ENCODE measurements around the gene INTS3.

INTS3 gene

DNA sequence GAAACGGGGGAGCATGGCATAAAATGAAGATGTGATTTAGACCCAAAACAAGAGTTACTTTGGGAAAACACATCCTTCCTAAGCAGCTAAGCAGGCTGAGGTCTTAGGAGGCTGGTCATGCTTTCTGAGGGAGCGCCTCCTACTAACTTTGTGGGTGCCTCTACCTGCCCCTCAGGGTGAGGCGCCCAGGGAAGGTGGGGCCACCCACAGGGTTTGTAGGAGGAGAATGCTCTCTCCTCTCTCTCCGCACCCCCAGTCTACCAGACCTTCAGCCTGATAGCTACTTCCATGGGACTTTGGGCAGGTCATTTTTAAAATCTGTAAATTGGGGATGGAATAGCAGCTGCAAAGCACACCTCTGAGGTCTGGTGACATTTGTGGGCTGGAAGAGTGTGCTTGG lies 71.2 kb downstream of the INTS3 start:
- H3K27ac ChIP-seq: no peak overlapping the region
- TF ChIP-seq, protein P1, sequence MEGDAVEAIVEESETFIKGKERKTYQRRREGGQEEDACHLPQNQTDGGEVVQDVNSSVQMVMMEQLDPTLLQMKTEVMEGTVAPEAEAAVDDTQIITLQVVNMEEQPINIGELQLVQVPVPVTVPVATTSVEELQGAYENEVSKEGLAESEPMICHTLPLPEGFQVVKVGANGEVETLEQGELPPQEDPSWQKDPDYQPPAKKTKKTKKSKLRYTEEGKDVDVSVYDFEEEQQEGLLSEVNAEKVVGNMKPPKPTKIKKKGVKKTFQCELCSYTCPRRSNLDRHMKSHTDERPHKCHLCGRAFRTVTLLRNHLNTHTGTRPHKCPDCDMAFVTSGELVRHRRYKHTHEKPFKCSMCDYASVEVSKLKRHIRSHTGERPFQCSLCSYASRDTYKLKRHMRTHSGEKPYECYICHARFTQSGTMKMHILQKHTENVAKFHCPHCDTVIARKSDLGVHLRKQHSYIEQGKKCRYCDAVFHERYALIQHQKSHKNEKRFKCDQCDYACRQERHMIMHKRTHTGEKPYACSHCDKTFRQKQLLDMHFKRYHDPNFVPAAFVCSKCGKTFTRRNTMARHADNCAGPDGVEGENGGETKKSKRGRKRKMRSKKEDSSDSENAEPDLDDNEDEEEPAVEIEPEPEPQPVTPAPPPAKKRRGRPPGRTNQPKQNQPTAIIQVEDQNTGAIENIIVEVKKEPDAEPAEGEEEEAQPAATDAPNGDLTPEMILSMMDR (conservative IDR thresholded peaks at IDR 0.05): no peak

DNA sequence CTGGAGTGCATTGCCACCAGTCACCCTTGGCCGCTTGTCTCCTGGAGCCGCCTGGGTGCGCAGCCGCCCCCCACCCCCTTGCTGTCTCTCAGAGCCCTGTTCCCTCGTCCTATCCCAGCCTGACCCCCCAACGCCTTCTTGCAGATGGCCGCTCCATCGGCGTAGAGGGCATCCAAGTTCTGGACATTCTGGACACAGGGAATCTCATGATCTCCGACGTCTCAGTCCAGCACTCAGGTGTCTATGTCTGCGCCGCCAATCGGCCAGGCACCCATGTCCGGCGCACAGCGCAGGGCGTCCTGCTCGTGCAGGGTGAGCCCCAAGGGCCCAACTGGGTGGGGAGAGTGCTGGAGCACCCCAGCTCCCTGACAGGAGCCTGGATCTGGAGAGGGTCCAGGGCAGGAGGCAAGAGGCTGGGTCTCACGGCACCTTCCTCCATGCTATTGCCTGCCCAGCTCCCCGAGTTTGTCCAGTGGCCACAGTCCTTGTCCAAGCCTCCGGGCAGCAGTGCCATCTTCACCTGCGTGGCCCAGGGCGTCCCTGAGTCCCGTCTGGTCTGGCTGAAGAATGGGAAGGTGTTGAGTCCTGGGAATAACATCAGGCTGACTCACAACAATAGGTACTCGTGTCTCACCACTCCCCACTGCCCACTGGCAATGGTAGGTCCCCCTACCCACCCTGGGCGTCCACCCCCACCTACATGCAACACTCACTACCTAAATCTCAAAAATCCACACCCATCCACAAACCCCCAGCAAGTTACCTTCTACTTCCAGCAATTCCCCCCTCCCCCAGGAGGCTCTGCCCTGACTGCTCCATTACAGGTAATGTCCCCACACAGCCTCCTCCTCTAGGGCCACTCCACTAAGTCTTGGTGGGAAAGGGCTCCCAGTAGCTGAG lies 72.0 kb downstream of the INTS3 start:
- no peak overlapping the region for H3K27ac ChIP-seq
- TF ChIP-seq, protein P1 (conservative IDR thresholded peaks at IDR 0.05): no peak

DNA sequence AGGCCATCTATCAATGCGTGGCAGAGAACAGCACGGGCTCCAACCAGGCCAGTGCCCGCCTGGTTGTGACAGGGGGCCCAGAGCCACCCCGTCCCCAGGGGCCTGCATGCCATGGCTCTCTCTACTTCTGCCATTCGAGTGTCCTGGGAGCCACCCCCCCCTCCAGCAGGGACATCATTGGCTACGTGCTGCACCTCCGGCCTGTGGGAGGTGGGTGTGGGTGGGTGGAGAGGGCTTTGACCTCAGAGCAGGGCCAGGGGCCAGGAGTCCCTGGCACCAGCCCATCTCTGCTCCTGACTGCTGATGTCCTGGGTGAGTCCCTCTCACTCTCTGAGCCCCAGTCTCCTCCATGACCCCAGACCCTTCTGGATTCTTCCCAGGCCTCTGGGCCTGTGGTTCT lies 72.7 kb downstream of the INTS3 start:
- H3K27ac ChIP-seq: no peak overlapping the region
- TF ChIP-seq, protein P1 (conservative IDR thresholded peaks at IDR 0.05): no peak

DNA sequence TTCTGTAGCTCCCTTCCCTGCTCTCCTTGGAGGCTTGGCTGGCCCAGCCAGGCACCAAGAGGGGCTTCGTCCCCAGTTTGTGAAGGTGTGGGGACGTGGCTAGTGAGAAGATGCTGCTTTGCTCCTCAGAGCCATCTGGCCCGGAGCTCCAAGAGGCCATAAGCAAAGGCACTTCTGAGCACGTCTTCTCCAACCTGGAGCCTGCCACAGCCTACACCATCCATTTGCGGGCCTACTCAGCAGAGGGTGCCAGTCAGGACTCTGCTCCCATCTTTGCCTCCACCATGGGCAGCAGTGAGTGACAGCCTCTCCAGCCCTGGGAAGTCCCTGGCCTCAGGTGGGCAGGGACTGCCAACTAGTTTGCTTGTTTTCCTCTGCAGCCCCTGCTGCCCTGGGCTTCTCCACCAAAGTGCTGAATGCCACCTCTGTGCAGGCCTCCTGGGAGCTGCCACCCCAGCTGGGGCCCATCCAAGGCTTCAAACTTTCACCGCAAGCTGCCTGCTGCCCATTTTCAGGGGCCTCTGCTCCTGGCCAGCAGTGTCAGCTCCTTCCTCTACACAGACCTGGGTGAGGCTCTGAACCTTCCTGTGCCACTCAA lies 73.3 kb downstream of the INTS3 start:
- TF ChIP-seq, protein P1 (conservative IDR thresholded peaks at IDR 0.05): no peak
- H3K27ac ChIP-seq: no peak overlapping the region

DNA sequence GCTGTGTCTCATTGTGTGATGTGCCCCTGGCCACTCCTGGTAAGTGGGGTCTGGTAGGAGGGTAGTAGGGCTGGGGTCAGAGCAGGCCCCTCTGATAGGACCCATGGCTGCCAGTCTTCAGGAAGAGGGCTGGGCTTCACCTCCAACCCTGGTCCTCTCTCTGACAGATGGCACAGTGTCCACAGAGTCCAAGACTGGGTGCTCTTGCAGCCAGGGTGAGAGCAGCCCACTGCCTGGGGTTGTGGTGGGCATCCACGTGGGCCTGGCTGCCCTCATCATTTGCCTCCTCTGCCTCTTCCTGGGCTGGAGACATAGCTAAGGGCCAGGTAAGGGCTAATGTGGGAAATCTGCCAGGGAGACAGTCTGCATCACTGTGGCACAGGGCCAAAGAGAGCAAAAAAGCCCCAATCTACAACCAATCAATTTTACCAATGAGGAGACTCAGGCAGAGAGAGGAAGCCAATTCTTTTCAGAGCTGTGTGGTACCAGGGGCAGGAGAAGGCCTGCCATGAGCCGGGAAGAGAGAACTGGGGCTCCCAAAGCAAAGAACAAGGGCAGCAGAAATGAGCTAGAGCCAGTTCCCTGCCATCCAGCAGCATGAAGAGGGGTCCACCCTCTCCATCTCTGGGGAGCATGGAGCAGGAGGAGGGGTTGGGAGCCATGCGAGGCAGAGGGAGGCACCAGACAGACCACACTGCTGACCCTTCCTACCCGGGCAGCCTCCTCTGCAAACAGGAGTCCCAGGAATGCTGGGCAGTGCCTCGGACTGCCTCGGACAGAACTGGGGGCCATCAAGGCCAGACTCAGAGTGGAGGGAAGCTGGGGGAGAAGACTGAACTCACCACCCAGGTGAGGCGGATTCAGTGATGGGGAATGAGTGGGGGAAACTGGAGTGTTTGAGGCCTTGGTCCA lies 74.2 kb downstream of the INTS3 start:
- TF ChIP-seq, protein P1 (conservative IDR thresholded peaks at IDR 0.05): no peak
- no peak overlapping the region for H3K27ac ChIP-seq

DNA sequence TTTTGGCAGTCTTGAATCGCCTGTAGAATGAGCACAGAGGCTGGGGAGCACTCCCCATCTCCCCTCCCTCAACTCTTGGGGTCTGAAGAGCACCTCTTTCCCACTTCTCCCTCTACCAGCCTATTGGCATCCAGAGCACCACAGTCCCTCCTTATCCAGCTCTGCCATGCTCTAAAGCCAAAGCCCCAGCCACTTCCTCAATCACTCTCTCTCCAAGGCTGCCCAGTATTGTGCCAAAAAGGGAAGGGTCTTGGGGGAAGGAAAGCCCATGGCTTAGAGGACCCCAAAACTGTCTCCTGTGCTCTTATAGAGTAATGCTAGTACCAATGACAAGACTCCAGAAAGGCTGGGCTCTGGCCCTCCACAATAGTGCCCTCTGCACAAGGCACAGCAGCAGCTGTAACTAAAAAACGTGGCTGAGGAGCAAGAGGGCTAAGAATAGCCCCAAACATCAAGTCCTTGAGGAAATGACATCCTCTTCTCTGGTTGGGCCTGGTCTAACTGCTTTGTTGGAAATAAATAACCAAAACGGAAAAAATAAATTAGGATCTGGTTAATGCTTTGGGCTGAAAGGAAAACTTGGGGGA lies 75.7 kb downstream of the INTS3 start:
- TF ChIP-seq, protein P1 (conservative IDR thresholded peaks at IDR 0.05): no peak
- no peak overlapping the region for H3K27ac ChIP-seq

Data from VCaP (cell line).